Skeletal muscle satellite cell (primary cell): ENCODE results near the gene ARAP1.
A peak's percentile ranks its signal among the peaks of the same experiment; 100 is the strongest.

Experiments
- H3K27me3 ChIP-seq: 2 replicates; pipeline ENCODE4 v1.7.0; 2013; ENCODE audit warnings: low read length; ENCODE audit not compliant: control insufficient read depth, insufficient read depth
- H3K36me3 ChIP-seq: 2 replicates; pipeline ENCODE4 v1.7.0; 2013; ENCODE audit warnings: mild to moderate bottlenecking, control low read depth, low read length; ENCODE audit not compliant: insufficient read depth
- H3K4me1 ChIP-seq: 2 replicates; pipeline ENCODE4 v1.7.0; 2013; ENCODE audit warnings: low read length; ENCODE audit not compliant: control insufficient read depth, insufficient read depth
- H3K4me2 ChIP-seq: 2 replicates; pipeline ENCODE4 v1.7.0; 2013; ENCODE audit warnings: mild to moderate bottlenecking, low read length
- H3K4me3 ChIP-seq: 2 replicates; pipeline ENCODE4 v1.7.0; 2013; ENCODE audit warnings: low read length
- H3K9ac ChIP-seq: 2 replicates; pipeline ENCODE4 v1.7.0; 2013; ENCODE audit warnings: mild to moderate bottlenecking, low read depth, low read length, moderate library complexity
- H3K9me3 ChIP-seq: replicated peaks from 2 replicates; pipeline ENCODE4 v1.7.0; 2013; ENCODE audit warnings: mild to moderate bottlenecking, control low read depth, low read length

The ARAP1 gene

DNA sequence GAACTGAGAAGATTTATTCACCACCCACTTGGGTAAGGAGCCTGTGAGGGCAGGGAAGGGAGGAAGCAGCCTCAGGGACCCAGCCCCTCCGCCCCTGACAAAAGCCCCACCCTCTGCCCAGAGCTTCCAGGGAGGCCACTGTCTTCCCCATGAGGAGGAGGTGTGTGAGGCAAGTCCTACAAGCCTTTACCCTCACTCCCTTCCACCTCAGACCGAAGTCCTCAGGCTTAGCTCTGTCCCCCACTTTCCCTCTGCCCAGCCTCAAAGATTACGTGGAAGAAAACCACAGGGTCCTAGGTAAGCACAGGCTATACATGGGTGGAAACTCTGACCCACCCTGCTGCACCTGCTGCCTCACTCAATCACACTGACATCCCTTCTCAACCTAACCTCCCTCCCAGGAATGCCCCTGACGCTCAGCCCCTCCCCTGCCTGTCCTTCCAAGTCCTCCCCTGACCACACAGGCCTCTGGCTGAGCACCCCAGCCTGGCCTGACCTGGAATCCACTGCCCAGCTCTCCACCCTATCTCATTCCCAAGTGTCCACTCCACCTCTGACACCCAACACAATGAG, 3.6 kb upstream of the ARAP1 start:
- Histone ChIP-seq H3K4me1 (peaks cover 21% of the 10 kb centered on the region), H3K4me2 (no peak overlapping the region), H3K27me3 (no peaks in the 10 kb centered on the region), H3K9ac (no peak overlapping the region), H3K4me3 (no peak overlapping the region), H3K9me3 (no peaks in the 10 kb centered on the region), H3K36me3 (no peaks in the 10 kb centered on the region)

DNA sequence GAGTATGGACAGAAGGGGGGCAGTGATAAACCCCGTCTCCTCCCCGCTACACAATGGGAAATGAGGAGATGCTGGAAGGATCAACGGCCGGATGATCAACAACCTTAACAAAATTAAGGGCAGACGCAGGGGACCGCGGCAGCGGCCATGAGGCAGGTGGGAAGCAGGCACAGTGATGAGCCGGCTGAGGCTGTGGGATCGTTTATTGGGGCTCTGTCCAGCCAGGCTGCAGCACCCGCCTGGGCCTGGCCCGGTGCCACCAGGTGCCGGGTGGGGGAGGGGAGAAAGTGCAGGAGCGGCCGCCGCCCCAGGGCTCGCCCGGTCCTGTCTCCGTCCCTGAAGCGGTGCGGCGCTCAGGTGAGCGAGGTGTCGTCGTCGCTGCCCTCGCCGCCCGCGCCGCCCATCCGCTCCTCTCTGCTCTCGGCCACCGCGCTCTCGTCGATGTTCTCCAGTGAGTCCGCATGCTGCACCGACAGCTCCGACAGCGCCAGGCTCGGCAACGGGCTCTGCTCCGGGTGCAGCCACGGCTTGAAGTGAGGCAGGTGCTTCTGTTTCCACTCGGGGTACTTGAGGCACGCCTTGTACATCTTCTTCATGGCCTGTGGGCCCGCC, 2.4 kb upstream of the ARAP1 start:
- H3K27me3 ChIP-seq, result no peaks in the 10 kb centered on the region
- no peak overlapping the region for H3K4me3 ChIP-seq
- peaks cover 21% of the 10 kb centered on the region for H3K4me1 ChIP-seq
- H3K9ac ChIP-seq, result no peak overlapping the region
- H3K4me2 ChIP-seq, result no peak overlapping the region
- H3K36me3 ChIP-seq, result no peaks in the 10 kb centered on the region
- H3K9me3 ChIP-seq, result no peaks in the 10 kb centered on the region

DNA sequence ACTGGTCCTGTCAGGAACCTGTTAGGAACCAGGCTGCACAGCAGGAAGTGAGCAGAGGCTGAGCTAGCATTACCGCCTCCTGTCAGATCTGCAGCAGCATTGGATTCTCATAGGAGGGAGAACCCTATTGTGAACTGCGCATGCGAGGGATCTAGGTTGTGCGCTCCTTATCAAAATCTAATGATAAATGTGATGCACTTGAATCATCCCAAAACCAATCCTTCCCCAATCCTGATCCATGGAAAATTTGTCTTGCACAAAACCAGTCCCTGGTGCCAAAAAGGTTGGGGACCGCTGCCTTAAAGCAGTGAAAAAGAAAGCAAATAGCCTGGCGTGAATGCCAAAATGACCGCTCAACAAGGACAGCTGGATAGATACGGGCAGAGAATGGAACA, 1.9 kb upstream of the ARAP1 start:
- Histone ChIP-seq H3K4me1 (peaks cover 21% of the 10 kb centered on the region), H3K4me2 (no peak overlapping the region), H3K36me3 (no peaks in the 10 kb centered on the region), H3K4me3 (no peak overlapping the region), H3K9me3 (no peaks in the 10 kb centered on the region), H3K9ac (no peak overlapping the region), H3K27me3 (no peaks in the 10 kb centered on the region)

DNA sequence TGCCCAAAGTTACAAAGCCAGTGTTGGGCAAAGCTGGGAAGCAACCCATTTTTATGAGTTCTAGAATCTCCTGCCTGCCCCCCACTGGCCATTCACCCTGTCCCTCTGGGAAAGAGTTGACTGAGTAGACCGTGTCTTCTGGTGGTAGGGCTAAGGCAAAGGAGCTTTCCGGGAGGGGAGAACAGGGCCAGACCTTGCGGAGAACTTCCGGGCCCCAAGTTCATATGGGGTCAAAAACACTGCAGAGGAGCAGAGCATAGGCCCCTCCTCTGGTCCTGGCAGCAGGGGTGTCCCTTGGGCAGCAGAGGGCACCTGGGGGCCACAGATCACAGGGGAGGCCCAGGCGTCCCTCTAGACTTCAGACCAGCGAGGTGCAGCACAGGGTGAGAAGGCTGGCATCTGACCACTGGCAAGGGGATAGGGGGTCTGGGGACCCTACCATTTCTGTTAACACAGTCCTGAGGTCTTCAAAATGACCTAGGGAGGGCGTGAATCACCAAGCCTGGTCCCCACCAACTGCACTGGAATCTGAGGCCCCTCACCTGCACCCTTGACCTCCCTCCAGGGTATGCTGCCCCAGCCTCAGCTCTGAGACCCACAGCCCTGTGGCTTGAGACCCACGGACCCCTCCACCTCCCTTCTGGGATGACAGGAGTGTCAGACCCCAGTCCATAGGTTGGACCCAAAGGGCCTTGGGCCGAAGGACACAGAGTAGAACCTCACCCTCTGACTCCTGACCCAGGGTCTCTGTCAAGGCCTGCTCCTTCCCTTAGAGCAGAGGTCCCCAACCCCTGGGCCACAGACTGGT, 1.3 kb upstream of the ARAP1 start:
- Histone ChIP-seq H3K4me2 (peak overlapping the region; percentile 90), H3K9me3 (no peaks in the 10 kb centered on the region), H3K9ac (no peak overlapping the region), H3K36me3 (no peaks in the 10 kb centered on the region), H3K4me3 (no peak overlapping the region), H3K27me3 (no peaks in the 10 kb centered on the region), H3K4me1 (peaks cover 21% of the 10 kb centered on the region)

DNA sequence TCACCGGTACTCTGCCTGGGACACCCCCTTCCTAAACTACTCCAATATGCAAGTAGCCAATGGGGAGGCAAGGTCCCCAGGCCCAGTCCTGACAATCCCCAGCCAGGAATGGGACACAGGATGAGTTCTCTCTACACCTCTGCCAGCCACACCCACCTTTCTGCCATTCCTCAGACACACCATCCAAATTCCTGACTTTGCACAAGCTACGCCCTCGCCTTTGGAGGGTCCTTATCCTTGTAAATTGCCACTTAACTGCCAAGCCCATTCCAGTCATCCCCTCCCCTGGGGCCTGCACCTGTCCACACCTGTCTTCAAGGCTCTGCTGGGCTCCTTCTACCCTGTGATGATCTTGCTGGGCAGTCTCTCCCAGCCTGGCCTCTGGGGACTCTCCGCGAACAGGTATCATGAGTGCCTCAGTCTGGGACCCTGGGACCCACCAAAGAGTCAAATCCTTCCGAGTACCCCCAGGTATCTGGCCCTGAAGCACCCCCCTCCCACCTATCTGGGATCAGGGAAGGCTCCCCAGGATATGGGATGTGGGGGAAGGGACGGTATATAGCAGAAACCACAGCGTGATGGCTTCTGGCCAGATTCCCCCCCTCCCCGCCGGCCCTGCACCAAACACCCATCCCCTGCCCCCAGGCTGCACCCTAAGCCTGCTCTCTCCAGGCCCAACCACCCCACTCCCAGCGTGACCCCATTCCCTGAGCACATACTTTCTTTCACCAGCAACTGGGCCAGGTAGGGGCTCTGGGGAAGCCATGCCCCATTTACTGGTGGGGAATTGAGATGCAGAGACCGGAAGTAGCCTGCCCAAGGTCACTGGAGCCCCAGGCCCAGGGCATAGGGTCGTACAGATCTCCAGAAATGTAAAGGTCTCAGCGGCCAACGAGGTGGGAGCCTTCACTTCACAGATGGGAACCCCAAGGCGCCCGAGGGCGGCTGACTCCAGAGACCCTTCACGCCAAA, 806 bp downstream of the ARAP1 start:
- Histone ChIP-seq H3K4me2 (peak overlapping the region; percentile 90), H3K36me3 (no peaks in the 10 kb centered on the region), H3K9ac (peak overlapping the region; percentile 81), H3K4me1 (peaks cover 21% of the 10 kb centered on the region), H3K9me3 (no peaks in the 10 kb centered on the region), H3K27me3 (no peaks in the 10 kb centered on the region), H3K4me3 (peak overlapping the region; percentile 94)

DNA sequence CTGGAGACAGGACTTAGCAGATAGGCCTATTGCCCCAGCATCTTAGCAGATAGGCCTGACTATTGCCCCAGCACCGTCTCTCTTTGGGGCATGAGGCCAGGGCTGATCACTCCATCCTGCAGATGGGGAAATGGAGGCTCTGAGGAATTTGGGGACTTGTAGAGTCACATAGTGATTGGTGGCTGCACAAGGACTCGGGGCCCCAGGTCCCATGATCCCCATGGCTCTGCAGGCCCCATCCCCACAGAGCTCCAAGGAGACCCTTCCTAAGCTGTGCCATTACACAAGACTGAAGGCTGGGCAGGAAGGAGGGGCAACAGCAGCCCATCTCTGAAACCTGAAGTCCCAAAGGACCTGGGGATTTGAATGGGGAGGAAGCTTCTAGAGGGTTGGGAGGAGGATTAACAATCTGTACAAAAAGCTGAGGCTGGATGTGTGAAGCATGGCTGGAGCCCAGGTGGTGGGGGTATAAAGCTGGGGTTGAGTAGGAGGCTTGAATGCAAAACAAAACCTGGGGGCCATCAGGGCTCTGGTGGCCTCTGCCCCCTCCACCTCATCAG, 1.6 kb downstream of the ARAP1 start:
- H3K27me3 ChIP-seq, result no peaks in the 10 kb centered on the region
- no peak overlapping the region for H3K9ac ChIP-seq
- no peak overlapping the region for H3K4me3 ChIP-seq
- H3K9me3 ChIP-seq, result no peaks in the 10 kb centered on the region
- H3K4me1 ChIP-seq, result peaks cover 21% of the 10 kb centered on the region
- H3K4me2 ChIP-seq, result no peak overlapping the region
- no peaks in the 10 kb centered on the region for H3K36me3 ChIP-seq

DNA sequence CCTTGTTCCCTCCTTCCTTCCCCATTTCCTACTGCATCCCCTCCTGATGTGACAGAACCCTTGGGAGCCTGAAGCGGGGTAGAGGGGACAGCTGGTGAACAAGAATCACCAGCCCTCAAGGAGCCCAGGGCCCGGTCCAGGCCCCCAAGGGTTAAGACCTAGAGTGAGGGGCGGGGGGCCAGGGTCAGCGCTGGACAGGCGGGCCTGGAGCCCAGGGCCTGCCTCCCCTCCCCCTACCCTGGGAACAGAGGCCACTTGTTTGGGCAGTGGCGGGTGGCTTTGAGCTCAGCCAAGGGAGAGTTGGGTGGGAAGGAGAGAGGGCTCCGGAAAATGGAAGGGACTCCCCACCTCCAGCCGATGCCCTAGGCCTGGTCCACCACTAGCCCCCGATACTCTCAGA, 2.1 kb downstream of the ARAP1 start:
- Histone ChIP-seq H3K9ac (no peak overlapping the region), H3K4me3 (no peak overlapping the region), H3K4me1 (peaks cover 21% of the 10 kb centered on the region), H3K36me3 (no peaks in the 10 kb centered on the region), H3K9me3 (no peaks in the 10 kb centered on the region), H3K27me3 (no peaks in the 10 kb centered on the region), H3K4me2 (no peak overlapping the region)

DNA sequence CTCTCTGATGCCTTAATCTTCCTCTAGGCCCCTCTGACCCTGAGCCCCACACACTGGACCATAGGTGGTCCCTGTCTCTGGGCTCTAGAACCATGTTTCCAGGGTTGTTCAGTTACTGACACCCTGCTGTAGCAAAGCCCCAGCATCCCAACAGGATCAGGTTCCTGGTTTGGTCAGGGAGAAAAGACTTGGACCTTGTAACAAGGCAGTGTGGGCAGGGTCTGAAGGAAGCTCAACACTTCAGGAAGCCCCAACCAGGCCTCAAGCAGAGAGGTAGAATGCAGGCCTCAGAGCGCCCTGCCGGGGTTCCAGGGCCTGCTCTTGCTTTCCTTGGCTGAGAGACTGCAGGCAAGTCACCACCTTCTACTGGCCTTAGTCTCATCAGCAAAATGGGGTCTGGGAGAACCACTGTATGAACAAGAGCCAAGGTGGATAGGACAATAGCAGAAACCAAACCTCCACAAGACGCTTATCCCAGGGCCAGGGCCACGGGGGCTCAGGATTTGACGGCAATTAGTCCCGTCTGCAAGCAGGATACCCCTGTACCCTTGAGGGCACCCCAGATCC, 4.8 kb downstream of the ARAP1 start:
- H3K27me3 ChIP-seq, result no peaks in the 10 kb centered on the region
- H3K36me3 ChIP-seq, result no peaks in the 10 kb centered on the region
- no peak overlapping the region for H3K4me2 ChIP-seq
- no peak overlapping the region for H3K9ac ChIP-seq
- peaks cover 12% of the 10 kb centered on the region for H3K4me1 ChIP-seq
- no peaks in the 10 kb centered on the region for H3K9me3 ChIP-seq
- no peak overlapping the region for H3K4me3 ChIP-seq

DNA sequence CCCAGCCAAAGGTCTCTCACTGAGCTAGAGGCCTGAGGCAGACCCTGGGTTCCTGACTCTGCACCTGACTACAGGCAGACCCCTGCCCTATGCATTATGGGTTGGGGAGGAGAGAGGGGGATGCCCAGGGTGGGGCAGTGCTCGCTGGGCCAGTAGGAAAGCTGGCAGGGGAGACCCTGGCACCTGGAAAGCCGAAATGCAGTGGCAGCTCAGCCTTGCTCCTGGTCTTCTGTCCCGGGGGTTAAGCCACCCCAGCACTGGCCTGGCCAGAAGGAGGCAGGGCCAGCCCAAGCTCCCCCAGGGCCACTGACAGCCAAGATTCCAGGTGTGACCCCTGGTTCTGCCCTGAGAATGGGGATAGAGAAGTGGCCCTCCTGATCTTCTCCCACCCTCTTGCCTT, 5.4 kb downstream of the ARAP1 start:
- Histone ChIP-seq H3K4me3 (no peak overlapping the region), H3K4me1 (peaks cover 10% of the 10 kb centered on the region), H3K9ac (no peak overlapping the region), H3K9me3 (no peaks in the 10 kb centered on the region), H3K4me2 (no peak overlapping the region), H3K27me3 (no peaks in the 10 kb centered on the region), H3K36me3 (no peaks in the 10 kb centered on the region)

DNA sequence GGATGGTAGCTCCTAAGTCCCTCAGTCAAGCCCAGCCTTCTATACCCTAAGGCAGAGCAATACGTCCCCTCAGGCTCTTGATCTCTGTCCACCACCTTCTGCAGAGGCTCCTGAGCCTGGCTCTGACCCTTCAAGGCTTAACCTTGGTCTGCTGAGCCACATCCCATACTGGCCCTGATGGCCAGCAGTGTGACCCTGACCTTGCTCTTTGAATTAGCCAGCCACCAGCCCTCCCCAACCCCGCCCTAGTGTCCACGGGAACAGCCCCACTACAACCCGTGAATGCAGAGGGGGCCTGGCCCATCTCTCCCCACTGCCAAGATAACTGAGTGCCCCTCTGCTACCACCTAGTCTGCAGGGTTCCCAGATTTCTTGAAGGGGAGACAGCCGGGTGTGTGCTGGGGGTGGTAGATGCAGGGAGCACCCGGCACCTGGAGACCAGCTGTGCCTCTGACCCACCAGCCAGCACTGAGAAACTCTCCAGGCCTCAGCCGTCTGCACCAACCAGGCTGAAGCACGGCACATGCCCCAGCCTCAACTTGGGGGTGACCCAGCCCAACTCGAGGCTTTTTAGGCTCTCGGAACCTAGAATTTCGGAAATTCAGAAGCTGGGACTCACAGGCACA, 6.2 kb downstream of the ARAP1 start:
- no peak overlapping the region for H3K4me2 ChIP-seq
- no peak overlapping the region for H3K9ac ChIP-seq
- no peaks in the 10 kb centered on the region for H3K36me3 ChIP-seq
- no peaks in the 10 kb centered on the region for H3K27me3 ChIP-seq
- H3K4me3 ChIP-seq, result no peak overlapping the region
- H3K4me1 ChIP-seq, result peaks cover 2% of the 10 kb centered on the region
- H3K9me3 ChIP-seq, result no peaks in the 10 kb centered on the region
